Skin epidermis (tissue), 12 donors: ENCODE data around the gene DCC.

ENCODE experiments used
- H3K27ac ChIP-seq, 21 experiments: fragments of 200-600 bp; sonication (generic) in 11 of 21; one replicate each; pipeline ENCODE4 v1.5.0; 2020; ENCODE audit warnings: mild to moderate bottlenecking in 3 of 21, inconsistent platforms in 2 of 21, moderate library complexity in 2 of 21
- H3K4me3 ChIP-seq, 7 experiments: fragments of 200-600 bp; sonication (generic) in 2 of 7; one replicate each; pipeline ENCODE4 v1.5.0; 2020; ENCODE audit warnings: inconsistent platforms in 2 of 7, mild to moderate bottlenecking in 2 of 7, moderate library complexity in 1 of 7

DCC gene

DNA sequence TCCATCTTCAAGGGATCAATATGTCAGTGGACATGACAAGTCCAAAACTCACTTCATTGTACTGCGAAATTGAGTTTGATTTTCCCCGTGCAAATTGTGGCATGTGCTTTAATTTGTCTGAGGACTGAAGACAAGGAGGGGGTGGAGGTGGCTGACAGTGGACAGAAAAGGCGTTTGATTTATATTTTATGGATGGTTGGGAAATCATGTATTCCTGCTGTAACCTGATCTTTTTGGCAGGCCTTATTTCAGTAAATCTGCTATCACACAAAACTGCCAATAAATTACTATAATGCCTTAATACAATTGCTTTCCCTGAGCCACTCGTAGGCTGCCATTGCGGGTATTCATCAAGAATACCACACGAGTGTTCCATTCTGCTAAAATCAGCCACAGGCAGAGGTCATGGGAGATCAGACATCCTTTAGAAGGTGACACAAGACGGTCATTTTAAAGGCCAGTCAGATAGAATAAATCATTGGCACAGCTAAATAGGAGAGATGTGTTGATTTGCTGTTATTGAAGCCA, 1164.0 kb downstream of the DCC start:
- Histone ChIP-seq H3K27ac (no peak overlapping the region), H3K4me3 (no peak overlapping the region)

- no peak overlapping the region for H3K4me3 ChIP-seq
- no peak overlapping the region for H3K27ac ChIP-seq
Measured at GRCh38 chr18:53508529-53508928, 1168.5 kb downstream of the DCC start.

DNA sequence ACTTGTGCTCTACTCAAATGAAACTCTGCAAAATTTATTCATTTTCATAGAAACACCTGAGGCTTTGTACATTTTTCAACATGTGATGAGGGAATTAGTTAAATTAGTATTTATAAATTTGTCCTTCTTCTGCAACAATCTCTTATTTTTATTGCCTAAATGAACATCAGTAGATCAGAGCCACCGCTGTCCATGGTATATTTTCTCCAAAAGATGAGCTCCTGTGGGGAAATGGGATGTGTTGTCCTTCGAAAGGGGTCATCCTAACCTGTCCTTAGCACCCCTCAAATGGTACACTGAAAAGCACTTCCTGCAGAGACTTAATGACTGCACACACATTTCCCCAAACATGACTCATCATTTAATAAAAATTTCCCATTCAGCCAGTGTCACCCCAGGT, 1169.9 kb downstream of the DCC start:
- Histone ChIP-seq H3K27ac (no peak overlapping the region), H3K4me3 (no peak overlapping the region)

GRCh38 chr18:53511725-53512124, 1171.7 kb downstream of the DCC start:
- Histone ChIP-seq H3K27ac (peak overlapping the region in 1 of 21 experiments; percentile 21), H3K4me3 (peak overlapping the region in 1 of 7 experiments; percentile 22)

- Histone ChIP-seq H3K4me3 (no peak overlapping the region), H3K27ac (no peak overlapping the region)
Measured at GRCh38 chr18:53521068-53521467, 1181.1 kb downstream of the DCC start.

DNA sequence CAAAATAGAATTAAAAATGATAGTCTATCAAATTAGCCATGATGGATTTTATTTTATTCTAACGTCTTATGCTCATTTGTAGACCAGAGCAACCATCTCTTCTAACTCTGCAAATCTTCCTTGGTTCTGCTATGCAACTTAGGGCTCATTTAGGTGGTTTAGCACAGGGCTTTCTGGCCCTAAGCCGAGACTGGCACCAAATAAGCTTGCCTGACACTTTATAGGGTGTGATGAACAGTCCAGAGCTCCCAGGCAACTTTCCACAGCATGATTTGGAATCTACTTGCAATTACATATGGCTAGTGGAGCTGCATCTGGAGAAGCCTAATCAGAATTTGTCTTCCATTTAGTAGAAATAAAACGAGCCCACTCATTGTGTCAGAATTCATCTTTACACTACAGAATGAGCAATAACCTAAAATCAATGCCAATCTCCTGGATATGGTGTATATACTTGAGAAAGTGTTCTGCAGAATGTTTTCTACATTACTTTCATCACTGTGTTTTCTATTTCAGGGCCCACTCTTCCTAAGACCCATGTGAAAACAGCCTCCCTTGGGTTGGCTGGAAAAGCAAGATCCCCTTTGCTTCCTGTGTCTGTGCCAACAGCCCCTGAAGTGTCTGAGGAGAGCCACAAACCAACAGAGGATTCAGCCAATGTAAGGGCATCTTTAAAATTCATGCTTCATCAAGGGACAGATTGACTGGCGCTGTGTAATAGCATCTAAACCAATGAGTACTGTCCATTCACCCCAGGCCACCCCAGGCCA, 1186.3 kb downstream of the DCC start:
- Histone ChIP-seq H3K4me3 (no peak overlapping the region), H3K27ac (no peak overlapping the region)

- no peak overlapping the region for H3K4me3 ChIP-seq
- H3K27ac ChIP-seq: no peak overlapping the region
Measured at GRCh38 chr18:53527365-53527764, 1187.4 kb downstream of the DCC start.

- H3K27ac ChIP-seq: no peak overlapping the region
- no peak overlapping the region for H3K4me3 ChIP-seq
Measured at GRCh38 chr18:53531187-53531586, 1191.2 kb downstream of the DCC start.

- Histone ChIP-seq H3K27ac (no peak overlapping the region), H3K4me3 (no peak overlapping the region)
Measured at GRCh38 chr18:53531896-53532295, 1191.9 kb downstream of the DCC start.

DNA sequence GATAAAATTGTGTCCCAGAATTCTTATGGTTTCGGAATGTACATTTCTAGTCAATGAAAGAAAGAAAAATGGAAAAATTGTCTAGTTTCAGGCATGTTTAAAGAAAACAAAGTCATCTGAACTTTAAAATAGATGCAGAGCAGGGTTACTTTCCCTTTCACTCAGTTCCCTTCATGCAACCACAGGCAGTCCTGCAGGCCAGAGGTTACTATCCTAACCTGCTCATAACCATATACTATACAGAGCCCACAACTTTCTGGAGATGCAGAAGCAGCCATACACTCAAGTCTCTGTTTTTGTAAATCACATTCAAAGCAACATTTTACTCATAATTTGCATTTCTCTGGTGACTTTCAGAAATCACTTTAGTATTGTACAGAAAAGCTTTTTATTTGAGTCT, 1194.2 kb downstream of the DCC start:
- Histone ChIP-seq H3K4me3 (no peak overlapping the region), H3K27ac (no peak overlapping the region)

- Histone ChIP-seq H3K4me3 (no peak overlapping the region), H3K27ac (no peak overlapping the region)
Measured at GRCh38 chr18:53534695-53535094, 1194.7 kb downstream of the DCC start.

DNA sequence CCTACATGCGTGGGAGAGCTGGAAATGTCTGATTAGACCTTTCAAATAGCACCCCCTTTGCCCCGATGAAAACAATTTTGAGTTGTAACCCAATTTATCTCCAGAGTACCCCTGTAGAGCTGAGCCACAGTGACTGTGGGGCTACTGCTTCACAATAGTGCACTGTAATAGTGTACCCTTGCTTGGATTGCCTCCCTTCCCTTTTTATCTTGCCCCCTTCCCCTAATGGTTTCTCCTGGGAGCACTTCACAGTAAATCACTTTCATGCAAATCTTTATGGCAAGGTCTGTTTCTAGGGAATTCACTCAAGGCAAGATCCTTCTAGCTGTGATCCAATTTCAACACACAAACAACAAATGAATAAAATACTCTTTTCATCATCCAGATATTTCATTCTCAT, 1196.9 kb downstream of the DCC start:
- H3K4me3 ChIP-seq: no peak overlapping the region
- no peak overlapping the region for H3K27ac ChIP-seq

- no peak overlapping the region for H3K4me3 ChIP-seq
- H3K27ac ChIP-seq: no peak overlapping the region
Measured at GRCh38 chr18:53541924-53542323, 1201.9 kb downstream of the DCC start.

- Histone ChIP-seq H3K4me3 (no peak overlapping the region), H3K27ac (no peak overlapping the region)
Measured at GRCh38 chr18:53543711-53544110, 1203.7 kb downstream of the DCC start.

- H3K4me3 ChIP-seq: no peak overlapping the region
- no peak overlapping the region for H3K27ac ChIP-seq
Measured at GRCh38 chr18:53544917-53545316, 1204.9 kb downstream of the DCC start.

DNA sequence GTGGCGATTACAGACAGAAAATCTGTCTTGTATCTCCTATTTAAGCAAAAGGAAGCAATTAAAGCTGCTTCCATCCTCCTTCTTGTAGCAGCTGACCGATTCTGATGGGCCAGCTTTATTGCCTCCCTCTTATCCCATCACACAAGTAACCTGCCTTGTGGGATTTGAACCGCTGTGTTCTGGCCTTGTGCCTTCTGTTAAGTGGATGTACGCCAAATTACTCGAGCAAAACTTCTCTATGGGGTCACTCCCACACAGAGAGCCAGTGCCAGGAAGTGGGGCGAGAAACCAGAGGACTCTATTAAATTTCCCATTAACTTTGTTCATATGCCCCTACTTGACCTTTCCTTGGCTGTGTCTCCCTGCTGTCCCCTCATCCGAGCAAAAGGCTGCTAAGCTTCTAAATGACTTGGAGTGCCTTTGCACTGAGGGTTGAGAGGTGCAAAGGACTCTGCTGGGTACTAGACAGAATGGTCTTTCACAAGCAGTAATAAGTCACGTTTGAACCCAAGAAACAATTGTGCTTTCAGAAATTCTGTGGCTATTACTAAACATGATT, 1212.0 kb downstream of the DCC start:
- H3K4me3 ChIP-seq: no peak overlapping the region
- H3K27ac ChIP-seq: no peak overlapping the region

DNA sequence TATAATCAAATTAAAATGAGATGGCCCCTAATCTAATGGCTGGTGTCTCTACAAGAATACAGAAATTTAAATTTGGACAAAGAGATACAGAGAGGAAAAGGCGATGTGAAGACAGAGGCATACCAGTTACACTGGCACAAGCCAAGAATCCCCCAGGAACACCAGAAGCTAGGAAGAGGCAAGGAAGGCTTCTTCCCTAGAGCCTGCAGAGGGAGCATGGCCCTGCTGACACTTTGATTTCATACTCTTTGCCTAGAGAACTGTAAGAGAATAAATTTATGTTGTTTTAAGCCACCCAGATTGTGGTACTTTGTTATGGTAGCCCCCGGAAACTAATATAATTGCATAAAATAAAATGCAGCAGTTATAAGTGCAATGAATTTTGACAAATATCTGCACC, 1213.0 kb downstream of the DCC start:
- no peak overlapping the region for H3K27ac ChIP-seq
- H3K4me3 ChIP-seq: no peak overlapping the region

DNA sequence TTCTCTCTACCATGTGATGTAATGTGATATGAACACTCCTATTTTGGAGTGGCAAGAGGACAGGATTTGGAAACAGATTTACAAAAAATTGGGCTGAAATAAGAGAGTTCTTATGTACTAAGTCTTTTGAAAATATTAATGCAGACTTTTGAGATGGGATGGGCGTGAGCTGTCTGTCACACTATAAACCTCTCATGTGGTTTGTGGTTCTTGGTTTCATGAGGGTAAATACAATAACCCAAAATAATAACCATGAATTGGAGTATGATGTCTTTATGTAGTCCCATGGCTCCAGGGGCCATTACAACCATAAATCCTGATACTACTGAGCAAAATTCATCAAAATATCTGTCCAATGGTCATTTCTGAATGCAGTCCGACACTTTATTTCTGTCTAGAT, 1216.5 kb downstream of the DCC start:
- H3K4me3 ChIP-seq: no peak overlapping the region
- no peak overlapping the region for H3K27ac ChIP-seq

GRCh38 chr18:53560546-53560945, 1220.5 kb downstream of the DCC start:
- no peak overlapping the region for H3K27ac ChIP-seq
- H3K4me3 ChIP-seq: no peak overlapping the region

- Histone ChIP-seq H3K4me3 (no peak overlapping the region), H3K27ac (no peak overlapping the region)
Measured at GRCh38 chr18:53566626-53567025, 1226.6 kb downstream of the DCC start.

- no peak overlapping the region for H3K27ac ChIP-seq
Measured at GRCh38 chr18:53567929-53568574, 1228.1 kb downstream of the DCC start.

More at GRCh38 chr18:53567929-53568574, 1228.1 kb downstream of the DCC start:
- no peak overlapping the region for H3K4me3 ChIP-seq
